DND-41 (cell line): ENCODE data around the gene TCEA3.

Experiments
- ATAC-seq: fragments of 200-7000 bp; cut with Tn5 transposase; 3 replicates; pipeline ENCODE4 v1.9.1; 2021; ENCODE audit warnings: low read depth; ENCODE audit not compliant: insufficient read depth
- DNase-seq: peaks from one replicate; pipeline ENCODE4 v3.0.0-alpha.2; 2020
- H2AFZ ChIP-seq: 2 replicates; pipeline ENCODE4 v1.6.0; 2012; ENCODE audit warnings: low read depth, low read length
- H3K27ac ChIP-seq: 2 replicates; pipeline ENCODE4 v1.5.1; 2012; ENCODE audit warnings: low read length, inconsistent platforms
- H3K27me3 ChIP-seq: fragments of 200-600 bp; sonication (generic); 2 replicates; pipeline ENCODE4 v1.6.0; 2012; ENCODE audit warnings: low read length, mild to moderate bottlenecking, inconsistent platforms; ENCODE audit not compliant: insufficient read depth, poor library complexity
- H3K36me3 ChIP-seq: 2 replicates; pipeline ENCODE4 v1.5.1; 2012; ENCODE audit warnings: low read length, inconsistent platforms; ENCODE audit not compliant: insufficient read depth
- H3K4me1 ChIP-seq: 2 replicates; pipeline ENCODE4 v1.5.1; 2012; ENCODE audit warnings: mild to moderate bottlenecking, low read length; ENCODE audit not compliant: insufficient read depth
- H3K4me2 ChIP-seq: 2 replicates; pipeline ENCODE4 v1.6.0; 2012; ENCODE audit warnings: mild to moderate bottlenecking, moderate library complexity, low read length, inconsistent platforms; ENCODE audit not compliant: insufficient read depth
- H3K4me3 ChIP-seq, 2 experiments: fragments of 200-600 bp in 1 of 2; shearing (Covaris generic) in 1 of 2; 2 replicates each; pipeline ENCODE4 v1.5.1; 2012 to 2016; ENCODE audit warnings: inconsistent platforms in 2 of 2, low read length in 2 of 2, mild to moderate bottlenecking in 2 of 2, low read depth in 1 of 2, moderate library complexity in 1 of 2
- H3K79me2 ChIP-seq: 2 replicates; pipeline ENCODE4 v1.6.0; 2012; ENCODE audit warnings: low read length, inconsistent platforms; ENCODE audit not compliant: insufficient read depth
- H3K9ac ChIP-seq: 2 replicates; pipeline ENCODE4 v1.6.0; 2012; ENCODE audit warnings: low read depth, mild to moderate bottlenecking, inconsistent platforms, low read length, moderate library complexity
- H3K9me3 ChIP-seq: 2 replicates; pipeline ENCODE4 v1.5.1; 2012; ENCODE audit warnings: low read length, moderate library complexity, mild to moderate bottlenecking, inconsistent platforms; ENCODE audit not compliant: insufficient read depth, severe bottlenecking
- H4K20me1 ChIP-seq: 2 replicates; pipeline ENCODE4 v1.6.0; 2012; ENCODE audit warnings: low read length; ENCODE audit not compliant: insufficient read depth
- CTCF ChIP-seq: IDR thresholded peaks from 2 replicates; pipeline ENCODE4 v1.5.1; 2012; ENCODE audit warnings: borderline replicate concordance, low read length, moderate library complexity, mild to moderate bottlenecking; ENCODE audit not compliant: poor library complexity, severe bottlenecking; ENCODE audit errors: extremely low read depth
- EZH2 ChIP-seq: IDR thresholded peaks from 3 replicates; pipeline ENCODE4 v1.6.1; 2012; ENCODE audit warnings: borderline replicate concordance, low read depth, mild to moderate bottlenecking, moderate library complexity, low read length, inconsistent platforms; ENCODE audit not compliant: severe bottlenecking

The TCEA3 gene

GRCh38 chr1:23403735-23404486 lies 20.6 kb downstream of the TCEA3 start:
- peak; percentile 89 for DNase-seq
- no peaks in the 10 kb centered on the region for H4K20me1 ChIP-seq
- peaks cover 13% of the 10 kb centered on the region for H3K4me1 ChIP-seq
- no peak for TF ChIP-seq EZH2
- peak; percentile 99 for TF ChIP-seq CTCF
- H3K27me3 ChIP-seq, result no peaks in the 10 kb centered on the region
- no peaks in the 10 kb centered on the region for H3K36me3 ChIP-seq
- H3K9ac ChIP-seq, result 0 out of 2 replicates have a peak overlapping the region, but pooled peaks have one; percentile 13
- H3K27ac ChIP-seq, result peak overlapping the region; percentile 46
- H3K4me2 ChIP-seq, result peak overlapping the region; percentile 53
- peak overlapping the region in 1 of 2 experiments; percentile 32; a peak in 1 of 4 replicates for H3K4me3 ChIP-seq
- no peaks in the 10 kb centered on the region for H3K9me3 ChIP-seq
- no peaks in the 10 kb centered on the region for H3K79me2 ChIP-seq
- ATAC-seq, result peak; percentile 99
- H2AFZ ChIP-seq, result peak overlapping the region; percentile 65

GRCh38 chr1:23403355-23403734 lies 21.2 kb downstream of the TCEA3 start:
- DNase-seq (no peak), ATAC-seq (no peak)
- H3K36me3 ChIP-seq, result no peaks in the 10 kb centered on the region
- H3K27me3 ChIP-seq, result no peaks in the 10 kb centered on the region
- TF ChIP-seq CTCF (no peak), EZH2 (no peak)
- H3K27ac ChIP-seq, result peak overlapping the region; percentile 46
- peak overlapping the region in 1 of 2 experiments; percentile 32; a peak in 1 of 4 replicates for H3K4me3 ChIP-seq
- peak overlapping the region; percentile 53 for H3K4me2 ChIP-seq
- peak overlapping the region; percentile 65; the same call in 1 of the 2 replicates for H2AFZ ChIP-seq
- H4K20me1 ChIP-seq, result no peaks in the 10 kb centered on the region
- peaks cover 13% of the 10 kb centered on the region for H3K4me1 ChIP-seq
- H3K9ac ChIP-seq, result 0 out of 2 replicates have a peak overlapping the region, but pooled peaks have one; percentile 13
- H3K9me3 ChIP-seq, result no peaks in the 10 kb centered on the region
- H3K79me2 ChIP-seq, result no peaks in the 10 kb centered on the region

- TF ChIP-seq CTCF, result no peak
- TF ChIP-seq EZH2, result no peak
- H3K4me2 ChIP-seq, result no peak overlapping the region
- DNase-seq, result no peak
Observed at GRCh38 chr1:23403038-23403336, 21.6 kb downstream of the TCEA3 start.

More at GRCh38 chr1:23403038-23403336, 21.6 kb downstream of the TCEA3 start:
- H3K4me1 ChIP-seq, result peaks cover 13% of the 10 kb centered on the region
- H3K4me3 ChIP-seq, result no peak overlapping the region
- no peak overlapping the region for H3K9ac ChIP-seq
- H3K36me3 ChIP-seq, result no peaks in the 10 kb centered on the region
- no peaks in the 10 kb centered on the region for H3K9me3 ChIP-seq
- no peaks in the 10 kb centered on the region for H3K27me3 ChIP-seq
- H4K20me1 ChIP-seq, result no peaks in the 10 kb centered on the region
- no peak for ATAC-seq
- H2AFZ ChIP-seq, result no peak overlapping the region
- H3K27ac ChIP-seq, result no peak overlapping the region
- H3K79me2 ChIP-seq, result no peaks in the 10 kb centered on the region
